ENCODE results near the gene VMP1.
"Not testable (repeated sequence)": the region's sequence is repeated elsewhere in the genome, so short reads cannot be mapped to it uniquely, and the experiment has no call there.

Gene VMP1

GRCh38 chr17:59756236-59756818, 48.9 kb downstream of the VMP1 start:
- DNase-seq = no peak

- no peak for DNase-seq
Observed at GRCh38 chr17:59757043-59757442, 49.6 kb downstream of the VMP1 start.

GRCh38 chr17:59757470-59757869, 50.0 kb downstream of the VMP1 start:
- DNase-seq = no peak

- no peak for DNase-seq
Observed at GRCh38 chr17:59757881-59758385, 50.5 kb downstream of the VMP1 start.

GRCh38 chr17:59758998-59759651, 51.7 kb downstream of the VMP1 start:
- DNase-seq = not testable (repeated sequence)

- DNase-seq = no peak
Observed at GRCh38 chr17:59760160-59760559, 52.7 kb downstream of the VMP1 start.

GRCh38 chr17:59761385-59762048, 54.1 kb downstream of the VMP1 start:
- no peak for DNase-seq

- no peak for DNase-seq
Observed at GRCh38 chr17:59762049-59762823, 54.8 kb downstream of the VMP1 start.

GRCh38 chr17:59762824-59763374, 55.4 kb downstream of the VMP1 start:
- DNase-seq = no peak

GRCh38 chr17:59763861-59764260, 56.4 kb downstream of the VMP1 start:
- no peak for DNase-seq

- DNase-seq = no peak
Observed at GRCh38 chr17:59764292-59764741, 56.9 kb downstream of the VMP1 start.

GRCh38 chr17:59765038-59765437, 57.6 kb downstream of the VMP1 start:
- DNase-seq = no peak

- DNase-seq = no peak
Observed at GRCh38 chr17:59766491-59766890, 59.0 kb downstream of the VMP1 start.

GRCh38 chr17:59767176-59767575, 59.7 kb downstream of the VMP1 start:
- no peak for DNase-seq

GRCh38 chr17:59769887-59770286, 62.4 kb downstream of the VMP1 start:
- DNase-seq = no peak

GRCh38 chr17:59771093-59771492, 63.6 kb downstream of the VMP1 start:
- no peak for DNase-seq

- DNase-seq = no peak
Observed at GRCh38 chr17:59775786-59776350, 68.4 kb downstream of the VMP1 start.

- no peak for DNase-seq
Observed at GRCh38 chr17:59776577-59776976, 69.1 kb downstream of the VMP1 start.

- no peak for DNase-seq
Observed at GRCh38 chr17:59777033-59777432, 69.6 kb downstream of the VMP1 start.

GRCh38 chr17:59778996-59779395, 71.5 kb downstream of the VMP1 start:
- DNase-seq = no peak

- DNase-seq = no peak
Observed at GRCh38 chr17:59779521-59779920, 72.1 kb downstream of the VMP1 start.

- DNase-seq = not testable (repeated sequence)
Observed at GRCh38 chr17:59780548-59780947, 73.1 kb downstream of the VMP1 start.

Measured in NCI-H69 (cell line).